Bone marrow (tissue), 2 donors: ENCODE measurements around the gene BRCA1.

ENCODE experiments used
- DNase-seq, 2 donors: peaks; one replicate each; lab custom pipeline; 2025; lab: John Stamatoyannopoulos, UW

BRCA1 gene

DNA sequence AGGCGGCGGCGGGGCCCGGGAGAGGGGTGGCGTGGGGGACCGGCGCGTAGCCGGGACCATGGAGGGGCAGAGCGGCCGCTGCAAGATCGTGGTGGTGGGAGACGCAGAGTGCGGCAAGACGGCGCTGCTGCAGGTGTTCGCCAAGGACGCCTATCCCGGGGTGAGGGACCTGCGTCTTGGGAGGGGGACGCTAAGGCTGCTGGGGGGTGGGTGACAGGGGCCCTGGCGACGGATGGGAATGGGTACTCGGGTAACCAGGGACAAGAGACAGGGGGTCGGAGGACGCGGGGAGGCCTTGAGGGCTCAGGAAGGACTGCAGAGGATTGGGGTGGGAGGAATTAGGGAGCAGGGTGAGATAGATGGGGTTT lies 99.9 kb downstream of the BRCA1 start:
- DNase-seq: no peak

DNA sequence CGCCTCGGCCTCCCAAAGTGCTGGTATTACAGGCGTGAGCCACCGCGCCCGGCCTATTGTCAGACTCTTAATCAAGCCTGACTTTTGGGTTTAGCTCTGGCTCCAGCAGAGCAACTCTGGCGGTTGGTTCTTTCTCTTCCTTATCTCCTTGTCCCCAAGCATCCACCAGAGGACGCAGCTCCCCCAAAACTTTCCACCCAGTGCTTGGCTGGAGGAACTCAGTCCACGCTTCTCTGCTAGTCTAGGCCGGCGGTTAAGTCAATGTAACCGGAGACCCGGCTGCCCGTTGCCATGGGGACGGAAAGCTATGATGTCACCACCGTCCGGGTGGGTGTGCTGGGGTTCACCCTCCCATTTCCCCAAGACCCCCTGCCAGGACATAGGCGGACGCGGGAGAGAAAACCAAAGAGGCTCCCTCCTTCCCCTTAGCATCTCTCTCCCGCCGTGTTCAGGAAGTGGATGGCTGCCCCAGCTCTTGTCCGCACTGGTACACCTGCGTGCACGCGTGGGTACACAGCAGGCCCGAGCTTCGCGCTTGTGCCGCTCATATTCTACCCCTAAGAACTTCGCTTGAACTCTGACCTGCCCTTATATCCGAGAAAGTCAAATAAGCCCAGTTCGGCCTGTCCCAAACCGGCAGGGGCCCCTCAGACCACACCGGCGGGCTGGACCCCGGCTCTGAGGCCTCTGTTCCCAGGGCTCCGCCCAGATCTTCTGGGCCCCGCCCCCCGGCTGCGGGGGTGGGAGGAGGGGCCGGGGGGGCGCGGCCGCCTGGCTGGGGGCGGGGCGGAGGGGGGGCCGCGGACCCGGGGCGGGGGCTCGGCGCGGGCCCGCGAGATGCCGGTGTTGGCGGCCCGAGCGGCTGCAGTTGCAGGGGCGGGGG lies 100.5 kb downstream of the BRCA1 start, which contains the start of gene RND2:
RND2 (plus strand) TSS at position 825 of the 883 bp plus-strand sequence. CDS start 117 bp downstream, outside the sequence.
- peak; percentile 49 to 84 for DNase-seq

DNA sequence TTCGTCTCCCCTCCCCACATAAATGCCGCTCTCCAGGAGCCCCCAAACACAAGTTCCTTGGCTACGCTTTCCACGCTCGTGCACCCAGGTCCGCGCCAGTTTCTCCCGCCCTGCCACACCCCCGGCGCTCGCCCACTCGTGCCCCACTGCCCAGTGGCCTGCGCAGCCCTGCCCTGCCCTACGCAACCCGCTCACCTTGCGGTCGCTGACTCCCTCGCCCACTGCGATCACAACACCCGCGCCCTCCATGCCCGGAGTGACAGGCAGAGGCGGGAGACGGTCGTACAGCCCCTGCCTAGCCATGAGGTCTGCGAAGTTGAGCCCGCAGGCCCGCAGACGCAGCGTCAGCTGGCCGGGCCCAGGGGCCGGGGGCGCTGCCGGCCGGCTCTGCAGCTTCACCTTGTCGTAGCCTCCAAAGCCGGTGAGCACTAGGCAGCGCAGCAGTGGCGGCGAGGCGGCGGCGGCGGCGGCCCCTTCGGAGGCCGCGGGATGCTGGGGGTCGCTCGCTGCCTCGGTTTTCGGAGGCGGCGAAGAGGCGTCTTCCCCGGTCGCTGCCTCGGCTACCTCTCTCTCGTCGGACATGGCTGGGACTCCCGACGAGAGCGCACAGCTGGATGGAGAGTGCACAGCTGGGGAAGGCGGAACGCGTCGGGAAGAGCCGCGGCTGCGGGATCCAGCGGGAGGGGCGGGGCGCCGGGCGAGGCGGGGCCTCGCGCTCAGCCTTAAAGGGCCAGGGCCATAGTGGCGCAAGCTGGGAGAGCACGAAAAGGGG lies 103.2 kb downstream of the BRCA1 start, which contains the start of gene VAT1:
VAT1 (minus strand) TSS at position 645 of the 772 bp plus-strand sequence; CDS start at position 582, 63 bp downstream.
- peak; percentile 51 to 56 for DNase-seq

DNA sequence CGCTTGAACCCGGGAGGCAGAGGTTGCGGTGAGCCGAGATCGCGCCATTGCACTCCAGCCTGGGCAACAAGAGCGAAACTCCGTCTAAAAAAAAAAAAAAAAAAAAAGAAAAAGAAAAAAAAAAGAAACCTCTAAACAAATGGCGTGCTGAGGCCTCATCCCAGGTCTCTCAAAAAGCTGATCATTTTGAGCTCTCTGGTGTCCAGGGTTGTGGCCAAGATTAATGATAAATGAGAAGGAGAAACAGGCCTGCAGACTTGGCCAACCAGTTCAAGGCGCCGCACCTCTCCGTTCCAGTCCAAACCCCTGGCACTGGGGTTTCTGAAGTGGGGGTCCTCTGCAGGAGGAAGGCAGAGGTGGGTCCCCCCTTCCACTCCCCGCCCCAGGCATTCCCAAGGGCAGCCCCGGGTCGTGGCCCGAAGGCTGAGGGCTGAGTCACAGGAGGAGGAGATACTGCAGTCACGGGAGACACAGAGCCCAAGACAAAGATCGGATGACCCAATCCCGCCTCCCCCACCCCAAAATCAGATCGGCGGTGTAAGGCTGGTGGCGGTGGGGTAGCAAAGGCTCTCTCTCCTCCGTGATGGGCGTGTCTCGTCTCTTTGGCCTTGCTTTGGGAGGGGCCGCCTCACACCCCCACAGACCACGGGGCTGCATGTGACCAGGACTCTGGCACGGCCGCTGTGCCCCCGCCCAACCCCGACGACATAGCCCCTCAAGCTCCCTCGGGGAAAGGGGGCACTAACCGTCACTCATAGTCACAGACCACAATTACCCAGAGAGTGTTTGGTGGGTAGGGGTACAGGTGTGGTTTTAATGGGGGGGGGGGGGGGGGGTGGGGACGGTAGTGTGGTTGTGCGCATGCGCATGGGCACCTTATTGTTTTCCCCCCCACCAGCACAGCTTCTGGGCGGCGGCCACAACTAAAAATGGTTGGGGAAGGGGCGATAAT lies 104.1 kb downstream of the BRCA1 start:
- peak in 1 of 2 donors; percentile 62 for DNase-seq

DNA sequence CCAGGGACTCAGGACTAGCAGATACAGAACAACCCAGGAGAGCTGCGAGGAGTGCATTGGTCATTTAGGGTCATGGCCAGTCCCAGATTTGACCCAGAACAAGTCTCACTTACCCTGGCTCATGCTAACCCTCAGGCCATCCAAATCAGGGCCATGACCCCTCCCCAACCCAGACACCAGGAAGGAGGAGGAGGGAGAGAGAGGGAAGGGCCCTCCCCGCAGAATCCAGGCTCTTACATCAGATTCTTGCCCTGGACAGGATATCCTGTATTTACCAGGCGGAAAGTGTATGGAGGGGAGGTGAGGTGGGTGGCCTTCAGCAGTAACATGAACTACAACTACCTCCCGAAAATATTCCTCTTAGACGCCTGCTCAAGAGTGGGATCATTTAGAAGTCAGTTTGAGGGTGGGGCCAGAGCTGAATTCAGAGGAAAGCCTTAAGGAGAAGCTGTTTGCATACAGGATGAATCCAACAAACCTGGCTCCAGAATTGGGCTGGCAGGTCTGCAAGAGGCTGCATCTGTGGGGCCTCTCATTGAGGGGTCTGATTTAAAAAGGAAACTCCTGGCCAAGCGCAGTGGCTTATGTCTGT lies 105.0 kb downstream of the BRCA1 start:
- no peak for DNase-seq

DNA sequence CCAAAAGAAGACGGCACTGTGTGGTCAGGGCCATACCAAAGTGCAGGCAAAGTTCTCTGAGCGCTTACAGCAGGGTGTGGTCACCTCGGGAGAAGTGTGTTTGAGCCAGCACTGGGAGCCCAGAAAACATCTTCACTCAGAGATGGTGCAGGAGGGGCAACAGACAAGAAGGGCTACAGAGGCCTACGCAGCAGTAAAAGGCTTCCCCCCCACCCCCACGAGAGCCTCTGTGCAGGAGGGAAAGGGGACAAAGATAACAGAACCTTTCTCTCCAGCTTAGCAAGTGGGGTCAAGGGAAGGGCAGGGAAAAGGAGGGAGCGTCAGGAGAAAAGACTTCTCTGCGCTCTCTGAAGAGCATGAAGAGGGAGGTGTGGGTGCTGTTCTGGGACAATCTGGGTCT lies 105.7 kb downstream of the BRCA1 start:
- no peak for DNase-seq

DNA sequence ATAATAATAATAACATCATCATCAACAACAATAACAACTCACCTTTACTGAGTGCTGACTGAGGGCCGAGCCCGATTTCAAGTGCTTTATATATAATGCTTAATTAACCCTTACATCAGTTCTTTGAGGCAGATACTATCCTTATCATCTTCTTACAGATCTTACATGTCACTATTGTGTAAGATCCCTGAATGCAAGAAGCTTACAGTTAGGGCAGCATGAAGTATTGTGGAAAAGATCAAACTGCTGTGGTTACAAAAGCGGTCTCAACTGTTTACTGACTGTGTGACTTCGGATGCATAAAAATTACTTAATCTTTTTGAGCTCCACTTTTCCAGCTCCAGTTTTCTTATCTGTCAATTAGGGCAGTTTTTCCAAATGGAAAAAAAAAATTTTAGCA lies 106.2 kb downstream of the BRCA1 start:
- no peak for DNase-seq

DNA sequence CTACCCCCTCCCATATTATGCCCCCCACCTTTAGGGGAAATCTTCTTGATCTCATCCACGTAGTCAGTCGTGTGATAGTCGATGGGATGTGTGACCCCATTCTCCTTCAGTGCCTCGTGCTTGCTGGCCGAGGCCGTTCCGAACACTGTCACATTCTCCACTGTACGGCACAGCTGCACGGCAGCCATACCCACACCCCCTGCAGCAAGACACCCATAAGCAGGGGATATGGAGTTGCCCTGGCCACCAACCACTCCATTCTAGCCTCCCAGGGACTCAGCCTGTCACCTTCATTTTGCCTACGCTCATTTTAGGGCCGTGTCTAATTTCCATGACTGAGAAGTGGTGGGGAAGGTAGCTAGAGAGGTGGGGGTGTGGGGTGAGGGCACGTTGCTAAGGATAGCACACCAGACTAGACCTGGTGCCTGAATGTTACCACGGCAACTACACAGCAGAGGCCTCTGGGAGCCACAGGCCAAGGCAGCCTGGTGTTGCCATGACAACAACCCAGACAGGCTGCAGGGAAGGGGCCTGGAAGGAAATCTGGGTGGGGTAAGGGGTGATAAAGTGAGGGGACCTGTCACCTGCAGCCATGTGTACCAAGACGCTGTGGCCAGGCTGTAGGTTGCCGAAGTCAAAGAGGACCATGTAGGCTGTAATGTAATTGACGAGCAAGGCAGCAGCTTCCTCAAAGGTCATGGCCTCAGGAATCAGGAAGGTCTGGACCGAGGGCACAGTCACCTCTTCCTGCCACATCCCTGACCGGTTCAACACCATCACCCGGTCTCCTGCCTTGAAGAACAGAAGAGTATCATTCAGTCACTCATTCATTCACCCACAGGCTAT lies 106.9 kb downstream of the BRCA1 start:
- DNase-seq: no peak

DNA sequence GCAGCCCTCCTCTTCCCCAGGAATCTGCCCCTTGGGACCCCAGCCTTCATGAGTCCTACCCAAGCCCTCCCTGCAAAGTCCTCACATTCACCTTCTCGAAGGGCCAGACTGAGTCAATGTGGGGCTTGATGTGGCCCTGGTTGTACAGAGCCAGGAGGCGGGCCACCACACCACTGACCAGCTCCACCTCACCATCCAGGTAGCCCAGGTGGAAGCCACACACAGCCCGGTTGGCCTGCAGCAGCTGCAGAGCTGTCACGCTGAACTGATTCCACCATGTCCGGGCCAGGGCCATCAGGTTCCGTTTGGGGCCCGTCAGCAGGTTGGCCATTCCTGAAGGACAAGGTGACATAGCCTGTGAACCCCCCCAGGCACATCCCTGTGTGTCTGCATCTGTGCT lies 108.9 kb downstream of the BRCA1 start:
- no peak for DNase-seq

DNA sequence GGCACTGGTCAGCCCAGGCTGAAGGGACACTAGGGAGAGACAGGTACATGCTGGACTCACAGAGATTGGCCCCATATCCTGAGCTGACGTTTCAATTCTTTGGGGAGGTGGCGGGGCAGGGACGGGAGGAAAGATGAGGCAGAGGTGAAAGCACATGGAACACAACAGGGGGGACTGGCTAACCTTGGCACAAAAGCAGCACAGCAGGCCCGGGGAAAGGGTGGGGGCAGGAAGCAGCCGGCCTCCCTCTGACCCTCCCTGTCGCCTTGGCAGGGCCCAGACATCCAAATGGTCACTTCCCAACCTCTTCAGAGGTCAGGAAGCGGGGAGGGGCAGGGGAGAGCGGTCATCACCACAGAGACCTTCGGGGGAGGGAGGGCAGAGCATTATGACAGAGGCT lies 109.6 kb downstream of the BRCA1 start:
- DNase-seq: no peak

DNA sequence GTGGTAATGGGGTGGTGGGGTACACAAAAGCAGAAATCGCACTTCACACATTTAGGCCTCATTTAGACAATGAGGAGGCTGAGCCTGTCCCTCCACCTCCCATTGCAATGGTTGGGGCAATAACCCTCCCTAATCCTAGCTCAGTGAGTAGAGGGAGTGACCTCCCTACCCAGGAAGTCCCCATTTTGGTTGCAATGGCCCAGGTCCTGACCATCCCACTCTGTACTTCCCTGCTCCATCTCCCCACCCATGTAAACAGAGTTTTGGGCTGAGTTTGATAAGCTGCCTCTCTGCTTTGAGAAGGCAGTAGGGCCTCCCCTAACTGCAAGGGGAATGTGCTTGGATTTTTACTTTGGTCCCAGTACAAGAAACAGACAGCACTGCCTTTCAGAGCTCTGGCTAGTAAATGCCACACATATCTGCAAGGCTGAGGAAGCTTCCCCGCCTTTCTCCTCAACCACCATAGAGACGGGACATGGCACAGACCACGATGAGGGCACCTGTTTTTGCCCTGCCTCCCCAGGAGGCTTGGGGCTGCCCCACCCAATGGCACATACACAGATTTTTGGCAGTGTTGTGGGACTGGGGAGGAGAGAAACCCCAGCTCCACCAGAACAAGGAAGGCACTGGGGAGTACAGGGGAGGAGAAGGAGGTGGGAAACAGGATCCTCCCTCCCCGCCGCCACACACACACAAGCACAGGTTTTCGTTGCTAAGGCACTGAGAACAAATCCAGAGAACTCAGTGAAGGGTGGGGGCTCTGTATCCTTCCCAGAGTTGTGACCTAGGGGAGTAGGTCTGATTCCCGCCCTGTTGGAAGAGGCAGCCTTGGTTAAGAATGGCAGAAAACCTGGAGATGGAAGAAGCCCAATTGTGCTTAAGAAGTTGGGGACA lies 110.3 kb downstream of the BRCA1 start:
- DNase-seq: no peak

DNA sequence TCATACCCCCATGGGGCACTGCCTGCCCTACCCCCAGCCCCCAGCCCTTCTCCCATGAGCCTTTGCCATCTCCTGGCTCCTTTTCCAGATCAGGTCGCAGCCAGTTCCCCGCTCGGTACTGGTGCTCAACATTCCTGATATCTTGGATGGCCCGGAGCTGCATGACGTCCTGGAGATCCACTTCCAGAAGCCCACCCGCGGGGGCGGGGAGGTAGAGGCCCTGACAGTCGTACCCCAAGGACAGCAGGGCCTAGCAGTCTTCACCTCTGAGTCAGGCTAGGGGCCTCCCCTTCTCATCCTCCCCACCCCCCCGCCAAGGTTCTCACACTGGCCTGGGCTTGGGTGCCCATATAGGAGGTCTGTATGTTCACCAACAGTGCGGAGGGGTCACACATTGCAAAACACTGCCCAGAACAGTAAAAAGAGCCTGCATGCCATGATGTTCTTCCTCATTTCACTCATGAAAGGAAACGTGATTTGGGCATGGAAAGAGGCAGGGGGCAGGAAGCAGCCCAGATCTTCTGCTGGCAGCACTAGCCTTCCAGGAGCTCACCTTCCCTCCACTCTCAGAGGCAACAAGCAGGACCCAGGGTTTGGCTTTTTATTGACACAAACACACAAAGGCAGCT lies 111.0 kb downstream of the BRCA1 start:
- no peak for DNase-seq

DNA sequence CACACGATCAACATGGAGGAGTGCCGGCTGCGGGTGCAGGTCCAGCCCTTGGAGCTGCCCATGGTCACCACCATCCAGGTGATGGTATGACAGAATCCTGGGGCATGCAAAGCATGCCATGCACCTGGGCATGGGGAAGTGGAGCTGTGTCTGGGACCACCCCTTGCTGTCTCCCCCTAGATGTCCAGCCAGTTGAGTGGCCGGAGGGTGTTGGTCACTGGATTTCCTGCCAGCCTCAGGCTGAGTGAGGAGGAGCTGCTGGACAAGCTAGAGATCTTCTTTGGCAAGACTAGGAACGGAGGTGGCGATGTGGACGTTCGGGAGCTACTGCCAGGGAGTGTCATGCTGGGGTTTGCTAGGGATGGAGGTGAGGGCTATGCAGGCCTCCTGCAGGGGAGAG lies 111.9 kb downstream of the BRCA1 start:
- DNase-seq: no peak

DNA sequence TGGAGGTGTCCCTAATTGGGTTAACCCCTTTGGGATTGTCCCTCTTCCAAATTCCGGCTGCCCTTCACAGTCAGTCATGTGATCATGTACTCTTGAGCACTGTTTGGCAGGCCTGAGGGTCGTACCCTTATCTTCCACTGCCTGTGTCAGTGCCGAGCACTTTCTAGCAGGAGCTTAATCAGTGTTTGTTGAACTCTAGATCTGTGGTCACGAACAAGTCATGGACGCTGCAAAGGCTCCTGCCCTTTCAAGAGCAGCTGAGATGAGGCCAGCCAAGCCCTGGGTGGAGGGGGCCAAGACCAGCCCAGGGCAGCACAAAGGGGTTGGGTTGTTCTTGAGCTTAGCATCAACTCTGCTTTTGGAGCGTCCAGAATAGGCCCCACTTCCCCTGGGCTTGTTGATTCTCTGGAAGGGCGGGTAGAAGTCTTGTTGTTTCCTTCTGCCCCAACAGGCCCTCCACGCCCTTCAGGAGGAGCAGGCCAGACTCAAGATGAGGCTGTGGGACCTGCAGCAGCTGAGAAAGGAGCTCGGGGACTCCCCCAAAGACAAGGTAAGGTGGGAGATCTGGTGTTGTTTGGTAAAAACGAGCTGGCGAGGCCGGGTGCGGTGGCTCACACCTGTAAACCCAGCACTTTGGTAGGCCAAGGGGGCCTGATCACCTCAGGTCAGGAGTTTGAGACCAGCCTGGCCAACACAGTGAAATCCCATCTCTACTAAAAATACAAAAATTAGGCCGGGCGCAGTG lies 113.3 kb downstream of the BRCA1 start:
- DNase-seq: no peak

DNA sequence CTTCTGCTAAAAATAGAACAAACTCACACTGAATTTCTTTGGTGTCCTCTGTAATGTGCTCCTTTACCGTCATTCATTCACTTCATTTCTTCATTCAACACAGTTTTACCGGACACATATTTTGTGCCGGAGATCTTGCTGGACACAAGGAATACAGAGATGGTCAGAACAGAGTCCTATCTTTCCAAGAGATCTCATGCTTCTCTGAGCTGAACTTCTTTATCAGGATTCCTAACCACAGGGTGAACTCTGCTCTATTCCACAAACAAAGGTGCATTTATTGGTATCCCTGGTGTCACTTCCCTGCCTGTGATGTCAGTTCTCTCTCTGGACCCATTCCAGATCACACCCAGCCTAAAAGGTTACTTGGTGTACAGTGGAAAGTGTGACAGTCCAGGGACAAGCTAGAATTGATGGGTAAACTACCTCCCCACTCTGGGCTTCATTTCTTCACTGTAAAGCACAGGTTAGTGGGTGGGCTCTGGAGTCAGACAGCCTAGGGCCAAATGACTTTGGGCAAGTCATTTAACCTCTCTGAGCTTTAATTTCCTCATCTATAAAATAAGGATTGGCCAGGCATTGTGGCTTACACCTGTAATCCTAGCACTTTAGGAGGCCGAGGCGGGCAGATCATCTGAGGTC lies 114.4 kb downstream of the BRCA1 start:
- DNase-seq: no peak

DNA sequence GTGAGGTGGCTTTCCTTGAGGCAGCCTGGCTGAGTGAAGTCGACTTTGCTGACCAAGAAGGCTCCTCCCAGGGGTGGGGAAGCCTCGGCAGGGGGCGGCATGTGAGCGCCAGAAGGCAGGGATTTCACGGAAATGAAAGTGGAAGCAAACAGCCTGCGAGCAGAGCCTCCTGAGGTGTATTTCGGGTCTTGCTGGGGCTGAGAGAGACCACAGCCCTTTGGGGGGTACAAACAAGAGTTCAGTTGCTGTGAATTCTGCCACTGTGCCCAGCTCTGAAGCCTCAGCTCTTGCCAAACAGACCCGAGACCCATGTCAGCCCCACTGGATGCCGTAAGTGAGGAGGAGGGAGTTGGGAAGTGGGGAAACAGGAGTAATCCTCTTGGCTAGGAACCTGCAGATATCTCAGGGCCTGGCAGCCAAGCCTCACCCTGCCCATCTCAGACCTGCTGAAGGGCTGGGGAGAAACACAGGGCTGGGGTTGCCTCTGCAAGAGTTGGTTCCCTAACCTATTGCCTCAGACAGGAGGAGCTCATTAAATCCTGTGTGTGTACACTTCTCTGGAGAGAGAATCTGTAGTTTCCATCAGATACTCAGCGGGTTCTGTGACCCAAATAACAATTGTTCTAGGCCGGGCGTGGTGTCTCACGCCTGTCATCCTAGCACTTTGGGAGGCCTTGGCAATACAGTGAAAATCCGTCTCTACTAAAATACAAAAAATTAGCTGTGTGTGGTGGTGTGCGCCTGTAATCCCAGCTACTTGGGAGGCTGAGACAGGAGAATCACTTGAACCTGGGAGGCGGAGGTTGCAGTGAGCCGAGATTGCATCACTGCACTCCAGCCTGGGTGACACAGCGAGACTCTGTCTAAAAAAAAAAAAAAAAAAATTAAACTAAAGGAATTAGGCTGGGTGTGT lies 118.3 kb downstream of the BRCA1 start, which contains the start of gene IFI35:
IFI35 (plus strand) TSS at position 146 of the 913 bp plus-strand sequence; CDS start at position 310, 164 bp downstream.
- DNase-seq: peak; percentile 47 to 86
